AG04449 (cell line): ENCODE measurements around the gene KCNH2.

Source experiments
- CTCF ChIA-PET: fragments of 350-600 bp; formaldehyde crosslinking; extraction: SDS; loops from one replicate; lab custom pipeline; 2021; ENCODE audit warnings: antibody characterized with exemption; lab: Yijun Ruan, JAX
- POLR2A ChIA-PET: fragments of 400-600, 350-600 bp; formaldehyde crosslinking; extraction: SDS; loops from one replicate; lab custom pipeline; 2020; ENCODE audit warnings: antibody characterized with exemption, inconsistent platforms; lab: Yijun Ruan, JAX
- DNase-seq: peaks from one replicate; pipeline ENCODE4 v3.0.0-alpha.2; 2010; ENCODE audit warnings: low read depth, low spot score
- H3K4me3 ChIP-seq: 2 replicates; pipeline ENCODE4 v1.5.1; 2011; ENCODE audit warnings: low read depth, mild to moderate bottlenecking, control low read depth, low read length
- CTCF ChIP-seq: IDR thresholded peaks from one replicate; pipeline ENCODE4 v1.5.1; 2011; ENCODE audit warnings: mild to moderate bottlenecking, moderate library complexity, low read length, control low read depth, inconsistent platforms; ENCODE audit not compliant: insufficient read depth; ENCODE audit errors: missing control alignments

KCNH2 gene

DNA sequence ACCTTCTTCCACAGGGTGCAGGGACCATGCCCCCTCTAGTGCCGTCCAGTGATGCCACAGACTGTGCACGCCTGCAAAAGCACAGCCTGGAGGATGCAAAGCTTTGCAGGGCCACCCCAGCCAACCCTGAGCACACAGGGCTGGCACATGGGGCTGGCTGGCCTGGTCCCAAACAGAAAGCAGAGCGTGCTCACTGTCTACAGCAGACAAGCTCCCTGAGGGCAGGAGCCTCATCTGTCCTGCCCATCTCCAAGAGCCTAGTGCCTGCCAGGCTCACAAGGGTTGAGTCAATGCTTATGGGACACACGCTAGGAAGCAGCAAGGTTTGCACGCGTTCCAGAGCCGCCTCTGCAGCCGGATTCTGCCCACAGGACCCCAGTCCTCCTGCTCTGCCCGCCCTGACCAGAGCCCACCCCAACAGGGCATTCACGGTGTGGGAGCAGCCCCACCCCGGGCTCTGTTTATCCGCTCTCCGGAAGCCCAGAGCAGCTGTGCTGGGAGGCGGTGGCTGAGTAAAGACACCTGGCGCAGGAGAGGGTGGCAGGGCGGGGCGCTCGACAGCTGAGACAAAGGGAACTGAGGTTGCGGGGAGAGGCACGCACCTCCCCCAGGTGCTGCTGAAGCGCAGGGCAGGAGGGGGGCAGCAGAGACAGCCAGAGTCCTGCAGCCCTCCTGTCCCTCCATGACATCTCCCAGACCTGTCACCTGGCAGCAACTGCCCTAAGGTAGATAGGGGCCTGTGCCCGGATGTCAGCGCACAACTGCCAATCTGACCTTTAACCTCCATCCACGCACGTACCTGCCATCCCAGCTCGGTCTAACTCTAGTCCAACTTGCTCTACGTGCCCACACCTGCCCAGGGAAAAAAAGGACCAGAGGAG lies 4.3 kb downstream of the KCNH2 start:
- no peak for TF ChIP-seq CTCF
- ChIA-PET CTCF (interaction anchor here (1.0 to 2.0 kb wide), 4 partner anchors 10 to 12 kb away, joined by 3 to 10 read pairs (median 6); no protein-coding TSS in a partner anchor), POLR2A (no interaction called here)
- DNase-seq, result no peak
- H3K4me3 ChIP-seq, result no peak overlapping the region

GRCh38 chr7:150972741-150973140 lies 5.4 kb downstream of the KCNH2 start:
- H3K4me3 ChIP-seq, result no peak overlapping the region
- POLR2A ChIA-PET, result no interaction called here
- DNase-seq, result no peak
- TF ChIP-seq CTCF, result no peak
- CTCF ChIA-PET, result interaction anchor here (1.0 to 2.0 kb wide), 3 partner anchors 10 to 14 kb away, joined by 3 to 10 read pairs (median 4); no protein-coding TSS in a partner anchor

- ChIA-PET POLR2A (no interaction called here), CTCF (interaction anchor here (1.5 to 5.5 kb wide), 3 partner anchors 12 to 139 kb away, joined by 3 to 41 read pairs (median 12); no protein-coding TSS in a partner anchor)
- DNase-seq, result no peak
- H3K4me3 ChIP-seq, result no peak overlapping the region
- TF ChIP-seq CTCF, result no peak
Observed at GRCh38 chr7:150972023-150972468, 6.1 kb downstream of the KCNH2 start.

- no peak for TF ChIP-seq CTCF
- ChIA-PET CTCF (interaction anchor here (1.0 to 5.5 kb wide), 4 partner anchors 8 to 140 kb away, joined by 3 to 41 read pairs (median 8); no protein-coding TSS in a partner anchor), POLR2A (no interaction called here)
- DNase-seq, result no peak
- H3K4me3 ChIP-seq, result no peak overlapping the region
Observed at GRCh38 chr7:150971242-150972022, 6.7 kb downstream of the KCNH2 start.

GRCh38 chr7:150970424-150970823 lies 7.7 kb downstream of the KCNH2 start:
- H3K4me3 ChIP-seq, result no peak overlapping the region
- CTCF ChIA-PET, result interaction anchor here (0.8 to 5.5 kb wide), 6 partner anchors 9 to 141 kb away, joined by 3 to 41 read pairs (median 4); no protein-coding TSS in a partner anchor
- DNase-seq, result no peak
- no peak for TF ChIP-seq CTCF
- POLR2A ChIA-PET, result no interaction called here
